WTC11 (cell line): Measurements from ENCODE around the gene RPS18. TPM values are rescaled to one million over a fixed set of nuclear protein-coding genes. Genes with fewer than 3 reads are reported as not detected.

Source experiments
- ATAC-seq: fragments of 200-7000 bp; cut with Tn5 transposase; 2 replicates; pipeline ENCODE4 v1.10.0; 2021; ENCODE audit warnings: mild to moderate bottlenecking, moderate library complexity
- CTCF ChIA-PET: fragments of 300-600 bp; sonication (Branson Sonifier 250); formaldehyde crosslinking; loops from one replicate; lab custom pipeline; 2021; ENCODE audit warnings: antibody characterized with exemption; lab: Charles Lee
- POLR2A ChIA-PET: fragments of 350-600 bp; sonication (Branson Sonifier 250); formaldehyde crosslinking; loops from one replicate; lab custom pipeline; 2021; ENCODE audit warnings: antibody characterized with exemption; lab: Charles Lee
- DNase-seq: peaks from one replicate; pipeline ENCODE4 v3.0.0; 2021; ENCODE audit warnings: low spot score
- H3K27ac Mint-ChIP-seq: 2 replicates; pipeline ENCODE4 v1.8.0; 2021; ENCODE audit warnings: mixed read lengths
- H3K27me3 Mint-ChIP-seq: 2 replicates; pipeline ENCODE4 v1.8.0; 2021; ENCODE audit warnings: low read depth, mild to moderate bottlenecking, moderate library complexity, mixed read lengths
- H3K36me3 Mint-ChIP-seq: 2 replicates; pipeline ENCODE4 v1.8.0; 2021; ENCODE audit warnings: mixed read lengths
- H3K4me1 Mint-ChIP-seq: 2 replicates; pipeline ENCODE4 v1.8.0; 2022; ENCODE audit warnings: mixed read lengths
- H3K4me3 Mint-ChIP-seq: 2 replicates; pipeline ENCODE4 v1.8.0; 2021; ENCODE audit warnings: mild to moderate bottlenecking, moderate library complexity, mixed read lengths
- H3K9me3 Mint-ChIP-seq: 2 replicates; pipeline ENCODE4 v1.8.0; 2021; ENCODE audit warnings: mixed read lengths
- ELF4 ChIP-seq: sonication (generic); formaldehyde crosslinking; IDR thresholded peaks from 2 replicates; pipeline ENCODE4 v1.8.1; 2022; ENCODE audit warnings: low read depth, mild to moderate bottlenecking, moderate library complexity, missing genetic modification reagents
- ESRRA ChIP-seq: sonication (generic); formaldehyde crosslinking; IDR thresholded peaks from 2 replicates; pipeline ENCODE4 v1.8.1; 2022; ENCODE audit warnings: mild to moderate bottlenecking, missing genetic modification reagents, borderline replicate concordance
- FOXK1 ChIP-seq: sonication (generic); formaldehyde crosslinking; IDR thresholded peaks from 2 replicates; pipeline ENCODE4 v1.8.0; 2022; ENCODE audit warnings: mild to moderate bottlenecking, moderate library complexity, missing genetic modification reagents
- NFYB ChIP-seq: sonication (generic); formaldehyde crosslinking; conservative IDR thresholded peaks from 2 replicates; pipeline ENCODE4 v1.8.0; 2022; ENCODE audit warnings: low read depth, missing genetic modification reagents
- RELA ChIP-seq: sonication (generic); formaldehyde crosslinking; IDR thresholded peaks from 2 replicates; pipeline ENCODE4 v1.8.1; 2022; ENCODE audit warnings: missing genetic modification reagents, mild to moderate bottlenecking, borderline replicate concordance
- RORB ChIP-seq: fragments of 250-450 bp; sonication (Bioruptor Pico); IDR thresholded peaks from 2 replicates; pipeline ENCODE4 v1.9.0; 2021; ENCODE audit warnings: mild to moderate bottlenecking
- SP1 ChIP-seq: sonication (generic); formaldehyde crosslinking; conservative IDR thresholded peaks from 2 replicates; pipeline ENCODE4 v1.8.1; 2022; ENCODE audit warnings: missing genetic modification reagents
- ZNF232 ChIP-seq: sonication (generic); formaldehyde crosslinking; IDR thresholded peaks from 2 replicates; pipeline ENCODE4 v1.8.0; 2022; ENCODE audit warnings: mild to moderate bottlenecking, missing genetic modification reagents
- total RNA-seq: library from RNA; stranded (reverse); gene quantifications from 3 replicates; pipeline ENCODE4 v1.2.3, GENCODE V29; 2021
- TF ChIP-seq, protein P1 (sequence below): fragments of 250-450 bp; sonication (Bioruptor Pico); IDR thresholded peaks from 2 replicates; pipeline ENCODE4 v1.9.0; 2021; ENCODE audit warnings: mild to moderate bottlenecking, borderline replicate concordance
- TF ChIP-seq, protein P2 (sequence below): sonication (generic); formaldehyde crosslinking; IDR thresholded peaks from 2 replicates; pipeline ENCODE4 v1.8.1; 2022; ENCODE audit warnings: mild to moderate bottlenecking, moderate library complexity, missing genetic modification reagents
- TF ChIP-seq, protein P3 (sequence below): sonication (generic); formaldehyde crosslinking; IDR thresholded peaks from 2 replicates; pipeline ENCODE4 v1.8.1; 2022; ENCODE audit warnings: mild to moderate bottlenecking, missing genetic modification reagents, moderate library complexity, borderline replicate concordance
- TF ChIP-seq, protein P4 (sequence below): sonication (generic); formaldehyde crosslinking; IDR thresholded peaks from 2 replicates; pipeline ENCODE4 v1.8.0; 2023; ENCODE audit warnings: missing genetic modification reagents, mild to moderate bottlenecking, borderline replicate concordance
- TF ChIP-seq, protein P5 (sequence below): sonication (generic); formaldehyde crosslinking; IDR thresholded peaks from 2 replicates; pipeline ENCODE4 v1.8.0; 2022; ENCODE audit warnings: mild to moderate bottlenecking, missing genetic modification reagents
- TF ChIP-seq, protein P6 (sequence below): sonication (generic); formaldehyde crosslinking; IDR thresholded peaks from 2 replicates; pipeline ENCODE4 v1.8.1; 2023; ENCODE audit warnings: mild to moderate bottlenecking, missing genetic modification reagents
- TF ChIP-seq, protein P7 (sequence below): sonication (generic); formaldehyde crosslinking; IDR thresholded peaks from 2 replicates; pipeline ENCODE4 v1.8.0; 2022; ENCODE audit warnings: mild to moderate bottlenecking, missing genetic modification reagents
- TF ChIP-seq, protein P8 (sequence below): sonication (generic); formaldehyde crosslinking; IDR thresholded peaks from 2 replicates; pipeline ENCODE4 v1.8.0; 2022; ENCODE audit warnings: mild to moderate bottlenecking, missing genetic modification reagents
- TF ChIP-seq, protein P9 (sequence below): fragments of 250-450 bp; sonication (Bioruptor Pico); IDR thresholded peaks from 2 replicates; pipeline ENCODE4 v2.1.2; 2022; ENCODE audit warnings: mild to moderate bottlenecking, moderate library complexity

RPS18 gene
- total RNA-seq, 1 experiment from 2014 or later = 2,857 TPM

DNA sequence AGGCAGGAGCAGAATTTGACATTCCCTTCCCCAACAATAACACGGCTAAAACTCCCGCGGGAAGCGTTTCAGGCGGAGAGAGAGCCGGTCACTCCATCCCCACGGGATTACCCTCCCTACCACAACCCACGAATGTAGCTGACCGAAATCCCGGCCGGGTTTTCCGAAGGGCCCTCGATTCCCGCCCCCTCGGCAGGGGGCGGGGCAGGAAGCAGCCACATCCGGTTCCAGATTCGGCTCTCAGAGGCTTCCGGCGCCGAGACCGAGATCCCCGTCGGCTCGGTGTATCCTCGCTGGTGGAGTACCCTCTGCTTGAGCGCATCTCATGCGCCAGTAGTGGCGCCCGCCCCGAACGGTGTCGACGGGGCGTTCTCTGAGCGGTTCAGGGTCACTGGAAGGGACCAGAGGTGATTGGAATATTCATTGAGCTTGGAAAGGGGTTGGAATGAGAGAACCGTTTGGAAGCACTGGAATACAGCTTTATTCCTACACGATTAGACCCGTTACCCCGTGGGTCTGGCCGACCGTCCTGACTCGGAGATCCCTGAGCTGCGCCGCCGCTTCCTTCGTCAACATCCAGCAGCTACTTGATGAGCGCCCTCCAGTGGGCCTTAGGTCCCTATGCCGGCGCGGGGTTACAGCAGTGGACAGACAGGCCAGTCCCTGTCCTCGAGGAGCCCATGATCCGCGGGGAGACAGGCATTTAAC is 27.5 kb downstream of the RPS18 start:
- DNase-seq (peak; percentile 87), ATAC-seq (peak; percentile 54)
- peak overlapping the region; percentile 99 for H3K4me3 Mint-ChIP-seq
- H3K27ac Mint-ChIP-seq = peak overlapping the region; percentile 100
- H3K9me3 Mint-ChIP-seq = no peaks in the 10 kb centered on the region
- POLR2A ChIA-PET = interaction anchor here (0.6 to 1.6 kb wide), 9 partner anchors 9 to 327 kb away, joined by 3 to 19 read pairs (median 4); partner anchors contain the start of genes B3GALT4, PFDN6, RPS18 and VPS52
- H3K4me1 Mint-ChIP-seq = peaks cover 17% of the 10 kb centered on the region
- peaks cover 9% of the 10 kb centered on the region; the same call in 1 of the 2 replicates for H3K36me3 Mint-ChIP-seq
- CTCF ChIA-PET = interaction anchor here (0.6 to 4.0 kb wide), 18 partner anchors 9 to 127 kb away, joined by 3 to 40 read pairs (median 4); partner anchors contain the start of genes B3GALT4, CUTA, PFDN6 and SYNGAP1
- no peaks in the 10 kb centered on the region for H3K27me3 Mint-ChIP-seq
- TF ChIP-seq, protein P1, sequence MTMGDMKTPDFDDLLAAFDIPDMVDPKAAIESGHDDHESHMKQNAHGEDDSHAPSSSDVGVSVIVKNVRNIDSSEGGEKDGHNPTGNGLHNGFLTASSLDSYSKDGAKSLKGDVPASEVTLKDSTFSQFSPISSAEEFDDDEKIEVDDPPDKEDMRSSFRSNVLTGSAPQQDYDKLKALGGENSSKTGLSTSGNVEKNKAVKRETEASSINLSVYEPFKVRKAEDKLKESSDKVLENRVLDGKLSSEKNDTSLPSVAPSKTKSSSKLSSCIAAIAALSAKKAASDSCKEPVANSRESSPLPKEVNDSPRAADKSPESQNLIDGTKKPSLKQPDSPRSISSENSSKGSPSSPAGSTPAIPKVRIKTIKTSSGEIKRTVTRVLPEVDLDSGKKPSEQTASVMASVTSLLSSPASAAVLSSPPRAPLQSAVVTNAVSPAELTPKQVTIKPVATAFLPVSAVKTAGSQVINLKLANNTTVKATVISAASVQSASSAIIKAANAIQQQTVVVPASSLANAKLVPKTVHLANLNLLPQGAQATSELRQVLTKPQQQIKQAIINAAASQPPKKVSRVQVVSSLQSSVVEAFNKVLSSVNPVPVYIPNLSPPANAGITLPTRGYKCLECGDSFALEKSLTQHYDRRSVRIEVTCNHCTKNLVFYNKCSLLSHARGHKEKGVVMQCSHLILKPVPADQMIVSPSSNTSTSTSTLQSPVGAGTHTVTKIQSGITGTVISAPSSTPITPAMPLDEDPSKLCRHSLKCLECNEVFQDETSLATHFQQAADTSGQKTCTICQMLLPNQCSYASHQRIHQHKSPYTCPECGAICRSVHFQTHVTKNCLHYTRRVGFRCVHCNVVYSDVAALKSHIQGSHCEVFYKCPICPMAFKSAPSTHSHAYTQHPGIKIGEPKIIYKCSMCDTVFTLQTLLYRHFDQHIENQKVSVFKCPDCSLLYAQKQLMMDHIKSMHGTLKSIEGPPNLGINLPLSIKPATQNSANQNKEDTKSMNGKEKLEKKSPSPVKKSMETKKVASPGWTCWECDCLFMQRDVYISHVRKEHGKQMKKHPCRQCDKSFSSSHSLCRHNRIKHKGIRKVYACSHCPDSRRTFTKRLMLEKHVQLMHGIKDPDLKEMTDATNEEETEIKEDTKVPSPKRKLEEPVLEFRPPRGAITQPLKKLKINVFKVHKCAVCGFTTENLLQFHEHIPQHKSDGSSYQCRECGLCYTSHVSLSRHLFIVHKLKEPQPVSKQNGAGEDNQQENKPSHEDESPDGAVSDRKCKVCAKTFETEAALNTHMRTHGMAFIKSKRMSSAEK (CRISPR knock-in tag) = no peak
- TF ChIP-seq, protein P2, sequence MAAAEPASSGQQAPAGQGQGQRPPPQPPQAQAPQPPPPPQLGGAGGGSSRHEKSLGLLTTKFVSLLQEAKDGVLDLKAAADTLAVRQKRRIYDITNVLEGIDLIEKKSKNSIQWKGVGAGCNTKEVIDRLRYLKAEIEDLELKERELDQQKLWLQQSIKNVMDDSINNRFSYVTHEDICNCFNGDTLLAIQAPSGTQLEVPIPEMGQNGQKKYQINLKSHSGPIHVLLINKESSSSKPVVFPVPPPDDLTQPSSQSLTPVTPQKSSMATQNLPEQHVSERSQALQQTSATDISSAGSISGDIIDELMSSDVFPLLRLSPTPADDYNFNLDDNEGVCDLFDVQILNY (CRISPR knock-in tag) = peak; percentile 39; the same call in 1 of the 2 replicates
- TF ChIP-seq, protein P3, sequence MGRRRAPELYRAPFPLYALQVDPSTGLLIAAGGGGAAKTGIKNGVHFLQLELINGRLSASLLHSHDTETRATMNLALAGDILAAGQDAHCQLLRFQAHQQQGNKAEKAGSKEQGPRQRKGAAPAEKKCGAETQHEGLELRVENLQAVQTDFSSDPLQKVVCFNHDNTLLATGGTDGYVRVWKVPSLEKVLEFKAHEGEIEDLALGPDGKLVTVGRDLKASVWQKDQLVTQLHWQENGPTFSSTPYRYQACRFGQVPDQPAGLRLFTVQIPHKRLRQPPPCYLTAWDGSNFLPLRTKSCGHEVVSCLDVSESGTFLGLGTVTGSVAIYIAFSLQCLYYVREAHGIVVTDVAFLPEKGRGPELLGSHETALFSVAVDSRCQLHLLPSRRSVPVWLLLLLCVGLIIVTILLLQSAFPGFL = 0 out of 2 replicates have a peak, but pooled peaks have one; percentile 18
- peak; percentile 77; the same call in 1 of the 2 replicates for TF ChIP-seq RELA
- TF ChIP-seq, protein P4, sequence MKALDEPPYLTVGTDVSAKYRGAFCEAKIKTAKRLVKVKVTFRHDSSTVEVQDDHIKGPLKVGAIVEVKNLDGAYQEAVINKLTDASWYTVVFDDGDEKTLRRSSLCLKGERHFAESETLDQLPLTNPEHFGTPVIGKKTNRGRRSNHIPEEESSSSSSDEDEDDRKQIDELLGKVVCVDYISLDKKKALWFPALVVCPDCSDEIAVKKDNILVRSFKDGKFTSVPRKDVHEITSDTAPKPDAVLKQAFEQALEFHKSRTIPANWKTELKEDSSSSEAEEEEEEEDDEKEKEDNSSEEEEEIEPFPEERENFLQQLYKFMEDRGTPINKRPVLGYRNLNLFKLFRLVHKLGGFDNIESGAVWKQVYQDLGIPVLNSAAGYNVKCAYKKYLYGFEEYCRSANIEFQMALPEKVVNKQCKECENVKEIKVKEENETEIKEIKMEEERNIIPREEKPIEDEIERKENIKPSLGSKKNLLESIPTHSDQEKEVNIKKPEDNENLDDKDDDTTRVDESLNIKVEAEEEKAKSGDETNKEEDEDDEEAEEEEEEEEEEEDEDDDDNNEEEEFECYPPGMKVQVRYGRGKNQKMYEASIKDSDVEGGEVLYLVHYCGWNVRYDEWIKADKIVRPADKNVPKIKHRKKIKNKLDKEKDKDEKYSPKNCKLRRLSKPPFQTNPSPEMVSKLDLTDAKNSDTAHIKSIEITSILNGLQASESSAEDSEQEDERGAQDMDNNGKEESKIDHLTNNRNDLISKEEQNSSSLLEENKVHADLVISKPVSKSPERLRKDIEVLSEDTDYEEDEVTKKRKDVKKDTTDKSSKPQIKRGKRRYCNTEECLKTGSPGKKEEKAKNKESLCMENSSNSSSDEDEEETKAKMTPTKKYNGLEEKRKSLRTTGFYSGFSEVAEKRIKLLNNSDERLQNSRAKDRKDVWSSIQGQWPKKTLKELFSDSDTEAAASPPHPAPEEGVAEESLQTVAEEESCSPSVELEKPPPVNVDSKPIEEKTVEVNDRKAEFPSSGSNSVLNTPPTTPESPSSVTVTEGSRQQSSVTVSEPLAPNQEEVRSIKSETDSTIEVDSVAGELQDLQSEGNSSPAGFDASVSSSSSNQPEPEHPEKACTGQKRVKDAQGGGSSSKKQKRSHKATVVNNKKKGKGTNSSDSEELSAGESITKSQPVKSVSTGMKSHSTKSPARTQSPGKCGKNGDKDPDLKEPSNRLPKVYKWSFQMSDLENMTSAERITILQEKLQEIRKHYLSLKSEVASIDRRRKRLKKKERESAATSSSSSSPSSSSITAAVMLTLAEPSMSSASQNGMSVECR (CRISPR knock-in tag) = 0 out of 2 replicates have a peak, but pooled peaks have one; percentile 57
- TF ChIP-seq SP1 (CRISPR knock-in tag) = peak; percentile 87
- TF ChIP-seq ELF4 (CRISPR knock-in tag) = no peak
- peak; percentile 53; the same call in 1 of the 2 replicates for TF ChIP-seq FOXK1 (CRISPR knock-in tag)
- TF ChIP-seq ZNF232 (CRISPR knock-in tag) = no peak
- TF ChIP-seq ESRRA (CRISPR knock-in tag) = peak; percentile 31; the same call in 1 of the 2 replicates
- no peak for TF ChIP-seq RORB (CRISPR knock-in tag)
- TF ChIP-seq, protein P5, sequence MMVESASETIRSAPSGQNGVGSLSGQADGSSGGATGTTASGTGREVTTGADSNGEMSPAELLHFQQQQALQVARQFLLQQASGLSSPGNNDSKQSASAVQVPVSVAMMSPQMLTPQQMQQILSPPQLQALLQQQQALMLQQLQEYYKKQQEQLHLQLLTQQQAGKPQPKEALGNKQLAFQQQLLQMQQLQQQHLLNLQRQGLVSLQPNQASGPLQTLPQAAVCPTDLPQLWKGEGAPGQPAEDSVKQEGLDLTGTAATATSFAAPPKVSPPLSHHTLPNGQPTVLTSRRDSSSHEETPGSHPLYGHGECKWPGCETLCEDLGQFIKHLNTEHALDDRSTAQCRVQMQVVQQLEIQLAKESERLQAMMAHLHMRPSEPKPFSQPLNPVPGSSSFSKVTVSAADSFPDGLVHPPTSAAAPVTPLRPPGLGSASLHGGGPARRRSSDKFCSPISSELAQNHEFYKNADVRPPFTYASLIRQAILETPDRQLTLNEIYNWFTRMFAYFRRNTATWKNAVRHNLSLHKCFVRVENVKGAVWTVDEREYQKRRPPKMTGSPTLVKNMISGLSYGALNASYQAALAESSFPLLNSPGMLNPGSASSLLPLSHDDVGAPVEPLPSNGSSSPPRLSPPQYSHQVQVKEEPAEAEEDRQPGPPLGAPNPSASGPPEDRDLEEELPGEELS (CRISPR knock-in tag) = 0 out of 2 replicates have a peak, but pooled peaks have one; percentile 69
- TF ChIP-seq, protein P6, sequence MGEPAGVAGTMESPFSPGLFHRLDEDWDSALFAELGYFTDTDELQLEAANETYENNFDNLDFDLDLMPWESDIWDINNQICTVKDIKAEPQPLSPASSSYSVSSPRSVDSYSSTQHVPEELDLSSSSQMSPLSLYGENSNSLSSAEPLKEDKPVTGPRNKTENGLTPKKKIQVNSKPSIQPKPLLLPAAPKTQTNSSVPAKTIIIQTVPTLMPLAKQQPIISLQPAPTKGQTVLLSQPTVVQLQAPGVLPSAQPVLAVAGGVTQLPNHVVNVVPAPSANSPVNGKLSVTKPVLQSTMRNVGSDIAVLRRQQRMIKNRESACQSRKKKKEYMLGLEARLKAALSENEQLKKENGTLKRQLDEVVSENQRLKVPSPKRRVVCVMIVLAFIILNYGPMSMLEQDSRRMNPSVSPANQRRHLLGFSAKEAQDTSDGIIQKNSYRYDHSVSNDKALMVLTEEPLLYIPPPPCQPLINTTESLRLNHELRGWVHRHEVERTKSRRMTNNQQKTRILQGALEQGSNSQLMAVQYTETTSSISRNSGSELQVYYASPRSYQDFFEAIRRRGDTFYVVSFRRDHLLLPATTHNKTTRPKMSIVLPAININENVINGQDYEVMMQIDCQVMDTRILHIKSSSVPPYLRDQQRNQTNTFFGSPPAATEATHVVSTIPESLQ (CRISPR knock-in tag) = no peak
- no peak for TF ChIP-seq NFYB (CRISPR knock-in tag)
- TF ChIP-seq, protein P7, sequence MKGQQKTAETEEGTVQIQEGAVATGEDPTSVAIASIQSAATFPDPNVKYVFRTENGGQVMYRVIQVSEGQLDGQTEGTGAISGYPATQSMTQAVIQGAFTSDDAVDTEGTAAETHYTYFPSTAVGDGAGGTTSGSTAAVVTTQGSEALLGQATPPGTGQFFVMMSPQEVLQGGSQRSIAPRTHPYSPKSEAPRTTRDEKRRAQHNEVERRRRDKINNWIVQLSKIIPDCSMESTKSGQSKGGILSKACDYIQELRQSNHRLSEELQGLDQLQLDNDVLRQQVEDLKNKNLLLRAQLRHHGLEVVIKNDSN (CRISPR knock-in tag) = no peak
- TF ChIP-seq, protein P8, sequence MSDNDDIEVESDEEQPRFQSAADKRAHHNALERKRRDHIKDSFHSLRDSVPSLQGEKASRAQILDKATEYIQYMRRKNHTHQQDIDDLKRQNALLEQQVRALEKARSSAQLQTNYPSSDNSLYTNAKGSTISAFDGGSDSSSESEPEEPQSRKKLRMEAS (CRISPR knock-in tag) = peak; percentile 53; the same call in 1 of the 2 replicates
- TF ChIP-seq, protein P9, sequence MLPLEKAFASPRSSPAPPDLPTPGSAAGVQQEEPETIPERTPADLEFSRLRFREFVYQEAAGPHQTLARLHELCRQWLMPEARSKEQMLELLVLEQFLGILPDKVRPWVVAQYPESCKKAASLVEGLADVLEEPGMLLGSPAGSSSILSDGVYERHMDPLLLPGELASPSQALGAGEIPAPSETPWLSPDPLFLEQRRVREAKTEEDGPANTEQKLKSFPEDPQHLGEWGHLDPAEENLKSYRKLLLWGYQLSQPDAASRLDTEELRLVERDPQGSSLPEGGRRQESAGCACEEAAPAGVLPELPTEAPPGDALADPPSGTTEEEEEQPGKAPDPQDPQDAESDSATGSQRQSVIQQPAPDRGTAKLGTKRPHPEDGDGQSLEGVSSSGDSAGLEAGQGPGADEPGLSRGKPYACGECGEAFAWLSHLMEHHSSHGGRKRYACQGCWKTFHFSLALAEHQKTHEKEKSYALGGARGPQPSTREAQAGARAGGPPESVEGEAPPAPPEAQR (CRISPR knock-in tag) = no peak
